Coronary artery (tissue), 2 donors: Measurements from ENCODE around the gene PPP1R36.
A peak's percentile ranks its signal among the peaks of the same experiment; 100 is the strongest.

Experiments
- DNase-seq: peaks from one replicate; pipeline ENCODE4 v3.0.0-alpha.2; 2017; ENCODE audit warnings: low spot score
- H3K27ac ChIP-seq, 2 donors: fragments of 200-600 bp; sonication (generic); one replicate each; pipeline ENCODE4 v1.5.1; 2016 to 2019
- H3K4me3 ChIP-seq: fragments of 200-600 bp; sonication (generic); 2 replicates; pipeline ENCODE4 v1.5.1; 2016; ENCODE audit warnings: mild to moderate bottlenecking, moderate library complexity
- TF ChIP-seq, protein P1 (sequence below): fragments of 200-600 bp; sonication (generic); IDR thresholded peaks from one replicate; pipeline ENCODE4 v1.5.1; 2019; ENCODE audit warnings: antibody characterized with exemption

Gene PPP1R36

GRCh38 chr14:64541972-64542835 lies 7.6 kb upstream of the PPP1R36 start:
- no peak for DNase-seq
- H3K4me3 ChIP-seq = peak overlapping the region; percentile 77
- no peak overlapping the region for H3K27ac ChIP-seq

DNA sequence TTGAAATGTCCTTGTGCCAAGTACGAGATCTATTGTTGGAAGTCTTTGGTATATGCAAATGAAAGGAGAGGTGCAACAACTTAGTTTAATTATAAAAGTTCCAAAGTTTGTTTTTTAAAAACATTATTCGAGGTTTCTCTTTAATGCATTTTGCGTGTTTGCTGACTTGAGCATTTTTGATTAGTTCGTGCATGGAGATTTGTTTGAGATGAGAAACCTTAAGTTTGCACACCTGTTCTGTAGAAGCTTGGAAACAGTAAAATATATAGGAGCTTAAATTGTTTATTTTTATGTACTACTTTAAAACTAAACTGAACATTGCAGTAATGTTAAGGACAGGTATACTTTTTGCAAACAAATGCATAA lies 6.9 kb upstream of the PPP1R36 start:
- H3K27ac ChIP-seq = no peak overlapping the region
- TF ChIP-seq, protein P1, sequence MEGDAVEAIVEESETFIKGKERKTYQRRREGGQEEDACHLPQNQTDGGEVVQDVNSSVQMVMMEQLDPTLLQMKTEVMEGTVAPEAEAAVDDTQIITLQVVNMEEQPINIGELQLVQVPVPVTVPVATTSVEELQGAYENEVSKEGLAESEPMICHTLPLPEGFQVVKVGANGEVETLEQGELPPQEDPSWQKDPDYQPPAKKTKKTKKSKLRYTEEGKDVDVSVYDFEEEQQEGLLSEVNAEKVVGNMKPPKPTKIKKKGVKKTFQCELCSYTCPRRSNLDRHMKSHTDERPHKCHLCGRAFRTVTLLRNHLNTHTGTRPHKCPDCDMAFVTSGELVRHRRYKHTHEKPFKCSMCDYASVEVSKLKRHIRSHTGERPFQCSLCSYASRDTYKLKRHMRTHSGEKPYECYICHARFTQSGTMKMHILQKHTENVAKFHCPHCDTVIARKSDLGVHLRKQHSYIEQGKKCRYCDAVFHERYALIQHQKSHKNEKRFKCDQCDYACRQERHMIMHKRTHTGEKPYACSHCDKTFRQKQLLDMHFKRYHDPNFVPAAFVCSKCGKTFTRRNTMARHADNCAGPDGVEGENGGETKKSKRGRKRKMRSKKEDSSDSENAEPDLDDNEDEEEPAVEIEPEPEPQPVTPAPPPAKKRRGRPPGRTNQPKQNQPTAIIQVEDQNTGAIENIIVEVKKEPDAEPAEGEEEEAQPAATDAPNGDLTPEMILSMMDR = no peak
- H3K4me3 ChIP-seq = peak overlapping the region; percentile 77
- no peak for DNase-seq

More at GRCh38 chr14:64541972-64542835, 7.6 kb upstream of the PPP1R36 start:
- TF ChIP-seq, protein P1 = no peak

GRCh38 chr14:64544607-64545312 lies 5.0 kb upstream of the PPP1R36 start:
- no peak overlapping the region for H3K27ac ChIP-seq
- no peak overlapping the region for H3K4me3 ChIP-seq
- no peak for DNase-seq
- TF ChIP-seq, protein P1 = no peak

GRCh38 chr14:64549016-64549415 lies 745 bp upstream of the PPP1R36 start:
- DNase-seq = no peak
- no peak overlapping the region for H3K27ac ChIP-seq
- H3K4me3 ChIP-seq = no peak overlapping the region
- TF ChIP-seq, protein P1 = no peak

DNA sequence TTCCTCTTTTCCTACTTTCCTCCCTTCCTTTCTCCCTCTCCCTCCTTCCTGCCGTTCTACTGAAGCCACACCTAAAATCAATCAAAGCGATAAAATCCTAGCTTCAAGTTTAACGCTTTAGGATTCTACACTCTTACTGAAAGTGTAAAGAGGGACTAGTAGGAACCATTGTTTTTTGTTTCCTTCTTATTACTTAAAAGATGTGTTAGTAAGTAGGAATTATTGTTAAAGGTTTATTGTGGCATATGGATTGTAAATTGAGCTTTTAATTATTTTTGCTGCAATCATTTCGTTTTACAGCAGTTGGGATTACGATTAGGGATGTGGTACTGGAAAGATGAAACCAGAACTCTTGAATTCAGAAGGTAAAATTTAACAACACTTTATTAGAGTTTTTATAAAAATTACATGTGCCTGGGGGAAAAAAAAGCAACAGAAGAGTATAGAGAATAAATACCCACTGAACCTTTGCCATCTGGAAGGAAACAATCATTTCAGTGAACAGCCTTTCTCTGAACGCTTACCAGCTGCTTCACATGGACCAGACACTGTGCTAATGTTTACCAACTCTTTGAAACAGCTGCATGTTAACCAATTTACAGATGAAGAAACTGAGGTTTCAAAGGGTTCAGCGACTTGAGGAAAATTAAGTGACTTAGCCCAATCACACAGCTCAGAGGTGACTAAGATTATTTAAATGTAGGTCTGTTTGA lies 1.0 kb downstream of the PPP1R36 start:
- Histone ChIP-seq H3K27ac (no peak overlapping the region), H3K4me3 (no peak overlapping the region)
- no peak for DNase-seq
- TF ChIP-seq, protein P1 = no peak

GRCh38 chr14:64554556-64554955 lies 4.8 kb downstream of the PPP1R36 start:
- H3K4me3 ChIP-seq = no peak overlapping the region
- no peak overlapping the region for H3K27ac ChIP-seq
- no peak for DNase-seq
- TF ChIP-seq, protein P1 = no peak
